NCI-H1436 (cell line): Measurements from ENCODE around the gene RASGRF1.
"Not testable (repeated sequence)": the region's sequence is repeated elsewhere in the genome, so short reads cannot be mapped to it uniquely, and the experiment has no call there.

Experiments used
- DNase-seq: peaks from one replicate; lab custom pipeline; 2025; lab: John Stamatoyannopoulos, UW

The RASGRF1 gene

DNA sequence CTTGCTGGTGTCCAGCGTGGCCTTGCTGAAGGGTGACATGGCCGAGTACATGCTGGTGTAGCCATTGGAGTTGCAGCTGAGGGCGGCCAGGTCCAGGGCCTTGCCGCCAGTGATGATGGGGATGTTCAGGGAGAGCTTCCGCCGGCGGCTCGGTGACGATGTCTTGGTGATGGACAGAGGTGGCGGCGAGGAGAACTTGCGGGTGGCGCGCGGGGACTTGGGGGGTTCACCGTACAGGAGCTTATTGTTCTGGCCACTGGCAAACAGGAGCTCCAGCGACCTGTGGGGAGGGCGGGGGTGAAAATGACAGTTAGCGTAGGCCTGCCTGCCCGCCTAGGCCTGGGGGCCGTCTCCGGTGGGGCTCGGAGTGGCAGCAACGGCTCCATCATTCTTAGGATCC lies 86.7 kb downstream of the RASGRF1 start:
- DNase-seq, result no peak

DNA sequence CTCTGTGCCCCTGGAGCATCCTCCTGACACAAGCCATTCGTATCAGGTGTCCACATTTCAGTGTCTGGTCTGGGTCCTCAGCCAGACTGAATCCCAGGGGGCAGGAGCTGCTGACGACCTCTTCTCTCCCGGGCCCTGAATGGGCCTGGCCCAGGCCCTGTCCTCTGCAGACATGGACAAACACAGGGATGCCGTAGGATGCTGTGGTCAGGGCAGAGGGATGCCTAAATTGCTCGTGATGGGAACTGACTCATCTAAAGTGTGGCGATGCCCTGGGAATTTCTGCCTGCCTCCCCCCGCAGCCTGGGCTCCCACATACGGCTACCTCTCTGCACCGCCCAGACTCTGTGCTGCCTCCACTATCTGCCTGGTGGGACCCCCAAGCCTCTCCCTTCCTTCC lies 87.3 kb downstream of the RASGRF1 start:
- no peak for DNase-seq

DNA sequence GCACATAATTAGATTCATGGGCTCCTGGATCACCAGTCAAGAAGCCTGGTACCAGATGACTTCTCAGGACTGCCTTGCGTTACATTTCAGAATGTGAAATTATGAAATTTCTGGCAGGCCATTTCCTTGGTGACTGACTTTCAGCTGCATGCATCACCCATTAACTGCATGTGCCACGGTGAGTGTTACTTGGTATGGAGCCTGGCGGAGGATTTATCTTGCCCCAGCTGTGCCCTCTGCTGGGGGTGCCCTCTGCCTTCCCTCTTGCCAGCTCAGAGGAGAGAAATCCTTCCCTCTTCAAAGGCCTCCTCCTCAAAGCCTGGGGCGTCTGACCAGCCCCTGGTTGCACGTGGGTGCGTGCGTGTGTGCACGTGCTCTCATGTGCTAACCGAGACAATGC lies 88.0 kb downstream of the RASGRF1 start:
- DNase-seq, result no peak

DNA sequence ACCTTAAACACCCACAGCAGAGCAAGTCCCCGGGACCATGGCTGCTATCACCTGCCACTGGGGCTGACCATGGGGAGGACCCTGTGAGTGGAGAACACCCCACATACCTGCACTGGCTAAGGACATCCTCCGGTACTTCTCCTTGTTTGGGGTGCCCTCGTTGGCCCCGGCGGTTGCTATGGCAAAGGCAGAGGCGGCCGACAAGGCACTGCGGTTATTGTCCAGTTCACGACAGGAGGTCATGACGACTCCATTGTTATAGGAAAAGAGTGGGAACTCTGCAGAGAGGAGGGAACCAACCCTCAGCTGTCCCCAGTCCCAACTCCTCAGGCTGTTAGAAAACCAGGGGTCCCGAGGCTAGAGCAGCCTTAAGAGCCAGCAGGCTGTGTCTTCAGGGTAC lies 90.9 kb downstream of the RASGRF1 start:
- no peak for DNase-seq

DNA sequence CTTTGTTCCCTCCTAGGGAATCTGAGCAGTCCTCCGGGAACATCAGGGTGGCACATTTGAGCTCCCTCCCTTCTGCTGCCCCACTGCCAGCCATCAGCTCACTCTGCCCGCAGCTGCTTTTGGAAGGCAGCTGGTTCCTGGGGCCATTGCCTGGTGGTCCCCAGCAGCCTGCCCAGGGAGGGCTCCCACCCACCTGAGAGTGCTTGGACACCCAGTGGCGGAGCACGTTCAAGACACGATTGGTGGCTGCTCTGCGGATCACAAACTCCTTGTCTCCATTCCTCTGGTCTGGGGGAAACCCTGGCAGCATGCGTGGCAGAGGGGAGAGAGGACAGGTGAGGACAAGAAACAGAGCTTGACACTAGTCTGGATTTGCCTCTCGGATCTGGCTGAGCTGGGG lies 92.1 kb downstream of the RASGRF1 start:
- DNase-seq, result no peak

DNA sequence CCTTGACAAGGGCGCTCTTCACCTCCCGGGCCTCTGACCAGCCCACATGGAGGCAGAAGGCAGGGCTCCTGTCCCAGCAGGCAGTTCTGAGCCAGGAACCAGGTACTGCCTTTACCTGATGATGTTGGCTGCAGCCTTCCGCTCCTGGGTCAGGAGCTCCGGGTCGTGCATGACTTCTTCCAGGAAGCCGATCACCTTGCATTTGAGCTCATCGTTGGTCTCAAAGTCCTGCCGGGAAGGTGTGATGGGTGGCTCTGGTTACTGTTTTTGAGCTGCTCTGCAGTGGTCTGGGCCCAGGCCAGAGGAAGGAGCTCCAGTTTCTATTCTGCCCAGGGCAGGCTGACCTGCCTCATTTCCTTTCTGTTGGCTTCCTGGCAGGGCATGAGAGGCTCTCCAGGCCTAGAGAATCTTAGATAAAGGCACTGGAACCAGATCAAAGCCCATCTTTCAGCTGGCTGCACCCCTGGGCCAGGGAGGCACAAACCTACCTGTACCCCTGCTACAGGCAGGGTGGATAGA lies 92.5 kb downstream of the RASGRF1 start:
- no peak for DNase-seq

DNA sequence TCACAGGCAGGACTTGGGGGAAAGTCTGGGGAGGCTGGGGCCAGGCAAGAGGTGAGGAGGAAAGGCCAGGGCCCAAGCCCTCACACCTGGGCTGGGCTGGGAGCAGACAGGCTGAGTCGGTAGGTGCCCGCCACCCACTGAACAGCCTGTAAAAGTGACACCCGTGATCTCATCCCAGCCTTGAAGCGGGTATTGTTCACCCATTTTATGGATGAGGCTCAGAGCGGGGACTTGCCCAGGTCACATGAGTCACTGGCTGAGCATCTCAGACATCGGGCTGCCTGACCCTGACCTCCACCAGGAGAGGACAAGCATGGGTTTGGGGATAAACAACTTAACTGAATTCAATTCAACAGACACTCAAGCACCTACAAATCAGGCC lies 93.7 kb downstream of the RASGRF1 start:
- DNase-seq, result no peak

DNA sequence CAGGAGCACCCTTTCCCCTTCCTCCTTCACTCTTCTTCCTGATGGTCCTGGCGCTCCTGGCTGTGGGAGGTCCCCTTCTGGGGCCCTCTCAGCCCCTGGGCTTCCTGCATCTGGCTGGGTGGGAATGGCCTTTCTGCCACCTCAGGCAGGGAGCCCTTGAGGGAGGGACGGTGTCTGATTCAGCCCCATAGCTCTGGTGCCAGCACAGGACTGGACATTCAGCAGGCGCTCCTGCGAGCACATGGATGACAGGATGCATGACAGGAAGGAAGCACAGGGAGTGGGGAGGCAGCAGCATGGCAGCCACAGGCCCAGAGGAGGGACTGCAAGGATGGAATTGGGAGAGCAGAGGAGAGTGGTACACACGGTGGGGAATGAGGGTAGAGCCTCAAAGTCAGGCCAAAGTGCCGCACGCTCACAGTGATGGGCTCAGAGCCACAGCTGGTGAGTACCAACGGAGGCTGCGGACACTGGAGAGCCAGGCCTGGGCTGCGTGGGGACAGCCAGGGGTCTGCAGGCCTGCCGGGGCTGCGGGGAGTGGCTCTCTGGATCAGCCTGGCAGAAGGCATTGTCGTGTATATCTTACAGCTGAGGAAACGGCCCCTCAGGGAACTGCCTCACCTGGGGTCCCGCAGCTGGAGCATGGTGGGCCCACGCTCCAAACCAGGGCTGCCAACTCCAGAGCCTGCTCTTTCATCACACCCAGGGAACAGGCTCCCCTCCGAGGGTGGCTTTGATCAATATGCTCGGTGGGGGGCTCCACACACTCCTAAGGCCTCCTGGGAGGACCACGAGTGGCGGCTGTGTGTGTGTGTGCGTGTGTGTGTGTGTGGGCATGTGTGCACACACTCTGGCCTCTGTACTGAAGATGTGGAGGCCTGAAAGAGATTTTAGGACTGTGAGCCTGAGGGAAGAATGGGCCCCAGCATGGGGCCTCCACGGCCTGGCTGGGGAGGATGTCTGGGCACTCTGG lies 94.4 kb downstream of the RASGRF1 start:
- no peak for DNase-seq

DNA sequence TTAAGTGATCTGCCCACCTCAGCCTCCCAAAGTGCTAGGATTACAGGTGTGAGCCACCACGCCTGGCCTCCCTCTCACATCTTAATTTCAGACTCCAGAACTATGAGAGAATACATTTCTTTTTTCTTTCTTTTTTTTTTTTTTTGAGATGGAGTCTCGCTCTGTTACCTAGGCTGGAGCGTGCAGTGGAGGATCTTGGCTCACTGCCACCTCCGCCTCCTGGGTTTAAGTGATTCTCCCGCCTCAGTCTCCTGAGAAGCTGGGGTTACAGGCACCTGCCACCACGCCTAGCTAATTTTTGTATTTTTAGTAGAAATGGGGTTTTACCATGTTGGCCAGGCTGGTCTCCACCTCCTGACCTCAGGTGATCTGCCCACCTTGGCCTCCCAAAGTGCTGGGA lies 95.4 kb downstream of the RASGRF1 start:
- not testable (repeated sequence) for DNase-seq

DNA sequence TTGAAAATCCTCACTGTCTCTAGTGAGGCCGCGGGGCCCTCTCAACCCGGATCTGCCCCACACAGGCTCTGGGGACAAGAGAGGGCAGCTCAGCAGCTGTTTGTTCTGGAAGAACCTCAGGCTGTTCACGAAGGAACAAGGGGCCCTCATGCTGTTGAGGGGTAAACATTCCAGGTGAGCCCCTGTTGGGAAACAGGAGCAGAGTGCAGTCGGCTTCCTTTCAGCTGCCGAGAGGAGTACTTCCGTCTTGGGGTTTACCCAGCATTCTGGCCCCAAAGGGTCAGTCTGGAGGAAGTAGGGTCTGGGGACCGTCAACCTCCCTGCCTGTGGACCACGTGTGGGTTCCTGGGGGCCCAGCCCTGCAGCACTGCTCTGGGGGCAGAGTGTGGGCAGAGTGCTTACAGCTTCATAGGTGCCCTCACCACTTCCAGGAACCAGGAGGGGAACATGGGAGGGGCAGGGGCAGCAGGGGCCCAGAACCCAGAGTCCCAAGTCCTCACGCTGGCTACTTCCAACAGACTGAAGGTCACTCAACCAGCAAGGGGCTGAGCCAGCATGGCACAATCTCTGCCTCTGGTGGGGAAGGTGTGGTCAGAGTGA lies 96.5 kb downstream of the RASGRF1 start:
- no peak for DNase-seq

DNA sequence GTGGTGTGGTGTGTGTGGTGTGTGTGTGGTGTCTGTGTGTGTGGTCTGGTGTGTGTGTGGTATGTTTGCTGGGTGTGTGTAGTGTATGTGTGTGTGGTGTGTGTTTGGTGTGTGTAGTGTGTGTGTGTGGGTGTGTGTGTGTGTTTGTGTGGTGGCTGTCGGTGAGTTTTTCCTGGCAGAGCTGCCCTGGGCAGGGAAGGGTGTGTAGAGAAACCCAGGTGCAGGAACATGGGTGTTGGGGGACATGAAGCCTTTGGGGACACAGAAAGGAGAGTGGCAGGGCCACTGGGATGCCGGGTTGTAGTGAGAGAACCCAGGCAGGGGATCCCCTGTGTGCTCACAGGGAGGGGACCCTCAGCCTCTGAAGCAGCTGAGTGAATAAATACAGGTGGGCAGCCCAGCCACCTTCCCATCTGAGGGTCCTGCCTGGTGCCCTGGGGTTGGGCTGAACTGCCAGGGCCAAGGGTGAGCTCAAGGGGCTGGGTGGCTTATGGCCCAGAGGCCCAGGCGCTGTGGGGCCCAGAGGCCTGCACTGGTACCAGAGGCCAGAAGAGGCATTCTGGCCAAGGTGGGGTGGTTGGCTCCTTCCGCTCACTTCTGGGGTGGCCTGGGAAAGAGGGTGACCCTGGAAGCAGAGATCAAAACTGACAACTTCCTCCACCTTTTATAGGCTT lies 97.2 kb downstream of the RASGRF1 start:
- no peak for DNase-seq

DNA sequence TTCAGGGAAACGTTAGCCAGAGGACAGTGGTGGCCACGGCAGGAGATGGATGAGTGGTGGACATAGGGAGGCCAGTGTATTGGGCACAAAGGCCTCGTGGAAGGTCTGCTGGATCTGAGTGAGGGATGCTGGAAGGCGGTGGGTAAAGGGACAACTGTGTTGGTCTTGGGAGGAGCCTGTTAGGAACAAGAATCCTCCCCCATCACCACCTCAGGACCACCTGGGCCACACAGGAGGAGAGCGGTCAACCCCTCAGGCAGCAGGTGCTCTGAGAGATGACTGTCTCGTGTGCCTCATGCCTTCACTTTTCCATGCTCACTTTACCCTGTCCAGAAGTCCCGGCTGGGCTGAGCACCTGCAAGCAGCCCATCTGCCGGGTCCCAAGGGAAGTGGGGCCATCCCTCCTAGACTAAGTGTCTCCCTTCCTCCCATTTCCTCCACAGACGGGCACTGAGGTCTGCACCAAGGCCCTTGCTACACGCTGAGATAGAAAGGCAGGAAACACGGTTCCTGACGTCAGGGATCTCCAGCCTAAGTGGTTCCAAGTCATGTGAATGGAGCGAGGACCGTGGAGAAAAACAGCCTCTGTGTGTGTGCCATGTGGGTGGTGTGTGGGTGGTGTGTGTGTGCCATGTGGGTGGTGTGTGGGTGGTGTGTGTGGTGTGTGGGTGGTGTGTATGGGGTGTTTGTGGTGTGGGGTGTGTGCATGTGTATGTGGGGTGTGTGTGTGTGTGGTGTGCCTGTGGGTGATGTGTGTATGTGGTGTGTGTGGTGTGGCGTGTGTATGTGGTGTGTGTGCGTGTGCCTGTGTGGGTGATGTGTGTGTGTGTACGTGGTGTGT lies 97.9 kb downstream of the RASGRF1 start:
- DNase-seq, result no peak

DNA sequence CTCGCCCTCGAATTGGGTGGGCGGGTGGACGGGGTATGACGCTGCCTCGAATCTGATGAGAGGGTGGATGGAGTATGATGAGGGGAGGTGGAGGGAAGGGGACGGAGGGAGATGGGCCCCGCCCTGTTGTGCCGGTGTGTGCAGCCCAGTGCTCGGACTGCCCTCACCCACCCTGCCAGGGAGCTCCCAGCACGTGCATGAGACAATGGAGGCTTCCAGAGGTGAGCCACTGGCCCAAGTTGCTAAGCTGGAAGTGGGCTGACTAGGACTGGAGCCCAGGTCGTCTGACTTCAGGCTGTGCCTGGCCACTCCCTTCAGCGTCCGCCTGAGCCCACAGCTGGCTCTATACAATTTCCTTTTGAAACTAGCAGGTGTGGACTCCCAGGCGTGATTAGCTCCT lies 98.7 kb downstream of the RASGRF1 start:
- DNase-seq, result no peak

DNA sequence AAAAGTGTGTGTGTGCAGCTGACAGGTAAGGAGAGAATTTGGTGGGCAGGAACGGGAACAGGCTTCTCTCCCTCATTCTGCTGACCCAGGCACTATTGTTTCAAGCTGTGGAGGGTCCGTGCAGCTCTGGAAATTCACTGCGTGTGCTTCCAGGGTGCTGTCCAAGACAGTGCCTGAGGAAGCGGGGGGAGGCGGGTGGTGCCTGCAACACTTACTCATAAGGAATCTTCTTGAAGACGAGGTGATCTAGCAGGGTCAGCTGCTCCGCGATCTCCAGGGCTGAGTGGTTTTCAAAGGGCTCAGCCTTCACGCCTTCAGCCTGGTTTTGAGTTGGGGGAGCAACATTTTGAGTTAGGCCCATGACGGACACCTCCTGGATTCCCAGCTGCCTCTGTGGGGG lies 99.1 kb downstream of the RASGRF1 start:
- no peak for DNase-seq

DNA sequence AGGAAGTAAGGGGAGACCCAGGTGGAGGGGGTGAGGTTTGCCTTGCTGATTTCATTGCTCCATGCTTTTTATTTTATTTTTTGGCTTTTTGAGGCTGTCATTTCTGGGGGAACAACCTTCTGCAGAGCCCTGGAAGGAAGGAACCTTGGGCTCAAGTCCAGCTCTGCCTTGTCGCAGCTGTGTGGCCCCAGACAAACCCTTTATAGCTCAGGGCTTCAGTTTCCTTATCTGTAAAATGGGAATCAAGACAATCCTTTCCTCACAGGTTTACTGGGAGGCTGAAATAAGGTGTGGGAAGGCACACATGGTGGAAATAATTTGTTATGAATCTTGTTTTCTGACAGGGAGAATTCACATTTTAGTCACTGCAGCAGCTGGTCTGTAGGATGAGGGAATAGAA lies 100.3 kb downstream of the RASGRF1 start:
- no peak for DNase-seq

DNA sequence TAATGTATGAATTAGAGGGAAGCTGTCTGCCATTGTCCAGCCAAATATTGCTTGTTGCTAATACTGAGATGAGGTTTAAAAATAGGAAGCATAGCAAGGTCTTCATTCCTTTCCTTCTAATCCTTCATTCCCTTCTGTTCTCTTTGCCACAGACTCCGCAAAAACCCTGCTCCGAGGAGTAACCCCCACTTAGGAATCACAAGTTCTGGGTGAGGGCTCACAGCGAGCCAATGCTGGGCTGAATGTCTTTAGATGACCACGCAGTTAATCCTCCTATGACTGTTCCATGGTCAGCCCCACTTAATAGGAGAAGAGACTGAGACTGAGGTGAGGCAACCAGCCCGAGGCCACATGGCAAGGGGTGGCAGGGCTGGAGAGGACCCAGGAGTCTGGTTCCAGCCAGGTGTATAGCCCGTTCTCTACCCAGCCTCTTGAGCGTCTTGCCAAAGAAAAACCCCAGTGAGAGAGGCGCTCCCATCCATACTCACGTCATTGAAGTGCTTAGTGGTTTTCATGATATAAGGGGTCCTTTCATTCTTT lies 100.8 kb downstream of the RASGRF1 start:
- no peak for DNase-seq

DNA sequence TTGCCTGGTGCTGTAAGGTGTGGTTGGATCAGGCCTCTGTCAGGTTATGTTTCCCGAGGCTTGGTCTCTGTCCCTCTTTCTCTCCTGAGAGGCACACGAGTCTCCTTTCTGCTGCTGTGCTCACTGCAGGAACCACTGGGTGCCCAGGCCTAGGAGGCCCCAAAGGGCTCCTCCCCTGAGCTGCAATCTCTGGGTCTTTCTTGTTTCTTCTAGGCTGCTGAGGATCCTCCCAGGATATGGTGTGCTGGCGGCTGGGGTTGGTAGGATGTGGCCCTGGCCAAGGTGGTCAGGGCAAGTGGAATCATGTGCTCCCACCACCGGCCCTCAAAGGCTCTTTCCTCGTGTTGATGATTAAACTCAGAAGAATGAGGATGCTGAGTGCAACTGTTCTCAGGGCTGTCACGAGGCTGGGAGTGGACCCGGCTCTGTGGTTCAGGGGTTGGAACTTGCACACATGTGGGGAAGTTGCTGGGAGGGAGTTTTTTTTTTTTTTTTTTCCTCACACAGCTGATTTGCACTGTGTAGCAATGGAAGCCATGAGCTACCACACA lies 102.1 kb downstream of the RASGRF1 start:
- DNase-seq, result no peak

DNA sequence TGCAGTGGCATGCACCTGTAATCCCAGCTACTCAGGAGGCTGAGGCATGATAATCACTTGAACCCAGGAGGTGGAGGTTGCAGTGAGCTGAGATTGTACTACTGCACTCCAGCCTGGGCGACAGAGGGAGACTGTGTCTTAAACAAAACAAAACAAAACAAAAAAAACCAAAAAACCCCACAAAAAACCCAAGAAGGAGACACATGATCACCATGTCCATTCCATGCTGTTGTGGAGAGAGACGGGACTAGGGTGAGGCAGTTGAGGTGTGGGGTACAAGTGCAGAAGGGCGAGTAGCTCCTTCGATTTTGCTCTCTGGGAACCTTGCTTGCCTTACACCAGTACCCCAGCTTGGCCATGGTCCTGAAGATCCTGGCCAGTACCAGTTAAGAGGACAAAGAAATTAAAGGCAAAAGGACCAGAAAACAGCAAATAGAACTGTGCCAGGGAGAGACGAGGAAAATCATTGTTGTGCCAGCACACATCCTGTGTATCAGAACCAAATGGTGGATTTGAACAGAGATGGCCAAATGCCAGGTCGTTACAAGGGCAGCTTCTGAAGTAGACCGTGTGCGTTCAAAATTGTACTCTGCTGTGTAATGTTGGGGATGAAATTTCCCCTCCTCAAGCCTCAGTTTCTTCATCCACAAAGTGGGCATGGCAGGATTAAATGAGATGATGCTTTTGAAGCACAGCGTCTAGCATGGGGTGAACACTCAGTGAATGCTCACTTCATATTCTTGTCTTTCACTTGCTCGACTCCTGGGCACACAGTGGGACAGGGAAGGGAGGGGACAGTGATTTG lies 102.8 kb downstream of the RASGRF1 start:
- DNase-seq, result no peak

DNA sequence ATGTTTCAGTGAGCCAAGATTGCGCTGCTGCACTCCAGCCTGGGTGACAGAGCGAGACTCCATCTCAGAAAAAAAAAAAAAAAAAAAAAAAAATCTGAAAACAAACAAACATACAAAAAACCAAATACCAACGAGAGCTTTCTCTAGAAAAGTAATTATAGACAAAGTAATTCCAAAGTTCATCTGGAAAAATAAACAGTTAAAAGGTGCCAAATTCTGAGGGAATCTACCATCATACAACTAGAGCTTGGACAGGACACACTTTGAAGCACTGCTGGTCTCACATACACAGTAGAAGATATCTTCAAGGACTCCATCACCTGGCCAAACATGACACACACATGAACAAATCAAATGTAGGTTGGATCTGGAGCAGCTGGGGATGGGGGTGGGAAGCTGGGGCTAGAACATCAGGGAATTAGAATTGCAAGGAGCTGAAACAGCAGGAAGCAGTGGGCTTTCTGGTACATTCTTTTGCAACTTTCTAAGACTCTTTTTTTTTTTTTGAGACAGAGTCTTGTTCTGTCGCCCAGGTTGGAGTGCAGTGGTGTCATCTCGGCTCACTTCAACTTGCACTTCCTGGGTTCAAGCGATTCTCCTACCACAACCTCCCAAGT lies 104.6 kb downstream of the RASGRF1 start:
- no peak for DNase-seq

DNA sequence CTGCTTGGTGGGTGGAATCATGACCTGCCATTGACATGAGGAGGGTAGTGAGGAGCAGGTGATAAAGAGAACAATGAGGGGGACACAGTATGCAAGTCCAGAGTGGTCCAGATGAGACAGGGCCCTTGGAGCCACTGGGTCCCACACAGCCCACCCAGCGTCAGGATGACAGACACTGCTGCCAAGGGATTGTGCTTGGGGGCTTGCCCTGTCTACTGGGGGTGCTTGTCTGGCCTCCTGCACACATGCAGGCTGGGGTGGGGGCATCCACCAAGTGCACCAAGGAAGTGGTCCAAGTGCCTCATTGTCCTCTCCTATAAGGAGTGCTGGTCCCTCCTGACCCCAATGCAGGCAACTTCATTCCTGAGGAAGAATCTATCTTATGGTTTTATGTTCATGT lies 106.5 kb downstream of the RASGRF1 start:
- no peak for DNase-seq
